ENCODE measurements around the gene SPNS2. TPM values are rescaled to one million over a fixed set of nuclear protein-coding genes. Genes with fewer than 3 reads are reported as not detected.

SPNS2 gene
- total and polyA plus RNA-seq, 2 donors (not counting 1 experiment from before 2014, with no cell fraction given): 0.48 TPM; not detected in 1

DNA sequence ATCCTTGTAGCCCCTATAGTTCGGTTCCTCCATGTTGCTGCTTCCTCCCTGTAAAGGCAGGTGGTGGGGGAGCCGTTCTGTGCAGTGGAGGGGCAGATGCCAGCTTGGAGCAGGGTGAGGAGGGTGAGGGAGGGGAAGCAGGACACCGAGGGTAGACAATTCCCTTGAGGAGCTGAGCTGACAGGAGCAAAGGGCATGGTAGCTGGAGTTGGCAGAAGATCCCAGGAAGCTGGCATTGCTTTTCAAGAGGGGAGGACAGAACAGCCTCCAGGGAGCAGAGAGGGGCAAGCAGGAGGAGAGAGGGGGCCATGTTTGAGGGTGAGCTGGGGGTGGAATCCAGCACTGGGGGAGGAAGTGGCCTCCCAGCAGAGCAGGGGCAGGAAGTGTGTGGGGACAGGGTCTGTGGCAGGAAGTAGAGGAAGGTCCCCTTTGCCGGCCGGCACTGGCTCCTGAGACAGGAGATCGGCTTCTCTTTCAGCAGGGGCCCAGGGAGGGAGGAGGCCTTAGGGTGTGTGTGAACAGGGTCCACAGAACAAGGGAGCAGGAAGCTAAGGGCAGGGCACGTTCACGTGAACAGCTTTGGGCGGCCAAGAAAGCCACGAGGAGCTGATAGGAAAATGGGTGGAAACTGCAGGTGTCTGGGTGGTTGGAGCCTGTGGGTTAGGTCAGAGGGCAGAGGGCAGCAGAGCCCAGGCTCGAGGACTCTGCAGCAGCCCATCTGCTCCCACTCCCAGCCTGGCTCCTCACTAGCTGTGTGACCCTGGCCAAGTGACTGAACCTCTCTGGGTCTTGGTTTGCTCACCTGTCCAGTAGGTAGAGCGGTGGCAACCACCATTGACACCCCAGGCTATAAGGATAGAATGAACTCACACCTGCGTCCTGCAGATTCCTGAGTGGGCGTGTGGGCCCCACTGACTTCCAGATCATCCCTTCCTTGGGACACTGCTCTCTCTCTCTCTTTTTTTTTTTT is 17.5 kb upstream of the SPNS2 start:
- H3K27me3 ChIP-seq (replicated peaks in 1 of 4; ENCODE audit: control extremely low read depth in 1 of 4, control insufficient read depth in 3 of 4, insufficient read depth in 4 of 4, low read length in 3 of 4): no peaks in the 10 kb centered on the region
- Mint-ChIP-seq H3K27ac (peak overlapping the region; percentile 7), H3K27me3 (no peaks in the 10 kb centered on the region), H3K9me3 (ENCODE audit: insufficient read depth) (no peaks in the 10 kb centered on the region), H3K4me3 (peak overlapping the region; percentile 61), H3K4me1 (peaks cover 27% of the 10 kb centered on the region)
- no peaks in the 10 kb centered on the region for H3K9me3 ChIP-seq (ENCODE audit: control extremely low read depth in 1 of 3, control insufficient read depth in 2 of 3, insufficient read depth in 1 of 3, low read length in 2 of 3)
- H3K9ac ChIP-seq (ENCODE audit: low read length): peak overlapping the region; percentile 34
- TF ChIP-seq CTCF (IDR thresholded peaks at IDR 0.05): no peak
- TF ChIP-seq EZH2 (IDR thresholded peaks at IDR 0.05; ENCODE audit: borderline replicate concordance, insufficient read depth, low read depth, low read length, poor library complexity, severe bottlenecking): no peak
- H4K20me1 ChIP-seq (ENCODE audit: control insufficient read depth, insufficient read depth, low read length, poor library complexity, severe bottlenecking): no peaks in the 10 kb centered on the region
- peak overlapping the region; percentile 61 for H3K4me2 ChIP-seq (replicated peaks; ENCODE audit: low read depth, low read length, poor library complexity, severe bottlenecking)
- peaks cover 3% of the 10 kb centered on the region for H3K79me2 ChIP-seq (ENCODE audit: control insufficient read depth, insufficient read depth, low read length)
- peak overlapping the region in 1 of 5 experiments; percentile 15 for H3K4me3 ChIP-seq (ENCODE audit: control extremely low read depth in 1 of 5, extremely low read depth in 1 of 5, insufficient read depth in 1 of 5, low read depth in 2 of 5, low read length in 4 of 5)
- peaks cover 15 to 20% of the 10 kb centered on the region in 2 donors for H3K4me1 ChIP-seq (ENCODE audit: control insufficient read depth in 2 of 2, insufficient read depth in 2 of 2, low read length in 2 of 2)
- DNase-seq (no peak), ATAC-seq (ENCODE audit: low read depth) (no peak)
- ChIA-PET CTCF (interaction anchor here (1.1 kb wide), 1 partner anchor 85 kb away, joined by 3 read pairs; no protein-coding TSS in a partner anchor), POLR2A (no interaction called here)
- intact Hi-C loops (cut with micrococcal nuclease): no loop called here
- H3K36me3 ChIP-seq (replicated peaks in 1 of 2; ENCODE audit: control extremely low read depth in 1 of 2, control insufficient read depth in 1 of 2, extremely low read depth in 1 of 2, insufficient read depth in 2 of 2, low read length in 1 of 2): no peaks in the 10 kb centered on the region
- 16% methylated on average over 13 of the region's 14 CpGs for WGBS (ENCODE audit: insufficient coverage)
- H2AFZ ChIP-seq (ENCODE audit: insufficient read depth, low read depth, low read length, poor library complexity, severe bottlenecking): peak overlapping the region; percentile 76
- no peak overlapping the region for H3K27ac ChIP-seq (ENCODE audit: low read length in 2 of 2)

Measured in B cell (primary cell).